CD14-positive monocyte (primary cell): Measurements from ENCODE around the gene TNFRSF1A. TPM values are rescaled to one million over a fixed set of nuclear protein-coding genes. Genes with fewer than 3 reads are reported as not detected.
A peak's percentile ranks its signal among the peaks of the same experiment; 100 is the strongest.

Experiments
- DNase-seq, 3 donors: peaks; one replicate each; pipeline ENCODE4 v3.0.0-alpha.2; 2011 to 2022
- H2AFZ ChIP-seq: 2 replicates; pipeline ENCODE4 v1.6.0; 2012; ENCODE audit warnings: mild to moderate bottlenecking, low read depth, low read length, inconsistent platforms; ENCODE audit not compliant: insufficient read depth, poor library complexity, severe bottlenecking
- H3K27ac ChIP-seq, 2 donors: 1 replicate in 1 of 2; 2 replicates in 1 of 2; pipeline ENCODE4 v1.5.1; 2012 to 2013; ENCODE audit warnings: low read length in 2 of 2, control low read depth in 1 of 2, inconsistent platforms in 1 of 2, low read depth in 1 of 2, mild to moderate bottlenecking in 1 of 2
- H3K27me3 ChIP-seq, 2 donors: one replicate each; pipeline versions ENCODE4 v1.6.0 to v1.6.1; 2011 to 2013; ENCODE audit warnings: low read length in 2 of 2; ENCODE audit not compliant: control insufficient read depth in 2 of 2, insufficient read depth in 2 of 2
- H3K36me3 ChIP-seq, 2 donors: replicated peaks in 1 of 2; 1 replicate in 1 of 2; 2 replicates in 1 of 2; pipeline versions ENCODE4 v1.5.1 to v1.6.1; 2012 to 2013; ENCODE audit warnings: low read length in 2 of 2, control low read depth in 1 of 2, inconsistent platforms in 1 of 2, mild to moderate bottlenecking in 1 of 2; ENCODE audit not compliant: insufficient read depth in 2 of 2, control insufficient read depth in 1 of 2
- H3K4me1 ChIP-seq, 2 donors: 1 replicate in 1 of 2; 2 replicates in 1 of 2; pipeline versions ENCODE4 v1.5.1 to v1.6.1; 2012 to 2013; ENCODE audit warnings: low read length in 2 of 2, control low read depth in 1 of 2, inconsistent platforms in 1 of 2, mild to moderate bottlenecking in 1 of 2, moderate library complexity in 1 of 2; ENCODE audit not compliant: insufficient read depth in 2 of 2, control insufficient read depth in 1 of 2
- H3K4me2 ChIP-seq: replicated peaks from 2 replicates; pipeline ENCODE3; 2012; ENCODE audit warnings: low read length, moderate library complexity, mild to moderate bottlenecking; ENCODE audit not compliant: poor library complexity, severe bottlenecking; ENCODE audit errors: extremely low read depth
- H3K4me3 ChIP-seq, 3 experiments: fragments of 200-600 bp in 1 of 3; sonication (generic) in 1 of 3; replicated peaks in 1 of 3; 1 replicate in 2 of 3; 2 replicates in 1 of 3; pipeline ENCODE4 v1.5.1; 2011 to 2013; ENCODE audit warnings: low read length in 3 of 3, mild to moderate bottlenecking in 3 of 3, control low read depth in 2 of 3, low read depth in 2 of 3, inconsistent platforms in 1 of 3, moderate library complexity in 1 of 3
- H3K79me2 ChIP-seq: 2 replicates; pipeline ENCODE4 v1.6.0; 2012; ENCODE audit warnings: mild to moderate bottlenecking, control low read depth, inconsistent platforms, low read length, moderate library complexity; ENCODE audit not compliant: insufficient read depth
- H3K9ac ChIP-seq: 2 replicates; pipeline ENCODE4 v1.6.0; 2017; ENCODE audit warnings: low read length, mild to moderate bottlenecking; ENCODE audit not compliant: insufficient read depth, poor library complexity, severe bottlenecking
- H3K9me3 ChIP-seq, 2 donors: replicated peaks in 1 of 2; 1 replicate in 1 of 2; 2 replicates in 1 of 2; pipeline versions ENCODE4 v1.5.1 to v1.6.1; 2012 to 2013; ENCODE audit warnings: low read length in 2 of 2, control low read depth in 1 of 2; ENCODE audit not compliant: control insufficient read depth in 1 of 2, insufficient read depth in 1 of 2
- H4K20me1 ChIP-seq: 2 replicates; pipeline ENCODE4 v1.6.0; 2012; ENCODE audit warnings: mild to moderate bottlenecking, low read length, control low read depth, moderate library complexity; ENCODE audit not compliant: insufficient read depth
- H3K27ac Mint-ChIP-seq, 7 donors: one replicate each; pipeline ENCODE4 v1.8.0; 2020; ENCODE audit warnings: mild to moderate bottlenecking in 7 of 7, mixed read lengths in 7 of 7, moderate library complexity in 6 of 7, inconsistent platforms in 2 of 7
- H3K27me3 Mint-ChIP-seq, 3 donors: one replicate each; pipeline ENCODE4 v1.8.0; 2021 to 2022; ENCODE audit warnings: low read depth in 3 of 3, mild to moderate bottlenecking in 3 of 3, mixed read lengths in 3 of 3, moderate library complexity in 3 of 3, inconsistent platforms in 1 of 3
- H3K36me3 Mint-ChIP-seq, 2 donors: one replicate each; pipeline ENCODE4 v1.8.0; 2020; ENCODE audit warnings: mixed read lengths in 2 of 2, inconsistent platforms in 1 of 2, mild to moderate bottlenecking in 1 of 2
- H3K4me1 Mint-ChIP-seq: one replicate; pipeline ENCODE4 v1.8.0; 2020; ENCODE audit warnings: mild to moderate bottlenecking, mixed read lengths
- H3K4me3 Mint-ChIP-seq, 2 donors: one replicate each; pipeline ENCODE4 v1.8.0; 2020; ENCODE audit warnings: mild to moderate bottlenecking in 2 of 2, mixed read lengths in 2 of 2, moderate library complexity in 1 of 2
- H3K9me3 Mint-ChIP-seq, 7 donors: one replicate each; pipeline ENCODE4 v1.8.0; 2020 to 2022; ENCODE audit warnings: mixed read lengths in 7 of 7, mild to moderate bottlenecking in 6 of 7, moderate library complexity in 6 of 7, inconsistent platforms in 2 of 7
- whole genome bisulfite sequencing: methylation state at CpG from one replicate; pipeline ENCODE4 v1.1.5; 2013; ENCODE audit warnings: missing lambda C conversion rate; ENCODE audit not compliant: insufficient coverage; 5-methylcytosine and 5-hydroxymethylcytosine counted together
- intact Hi-C, 2 donors: fragments of 100-400 bp; cut with micrococcal nuclease; formaldehyde crosslinking; loops; one replicate each; pipeline versions ENCODE4 v1.15.0 to v1.15.1; 2023
- polyA plus RNA-seq, 3 donors: library from polyadenylated mRNA; depleted of rRNA in 1 of 3; unstranded in 2 of 3; stranded (reverse) in 1 of 3; fragments of 300-500 nt in 2 of 3; fragments of >200 nt in 1 of 3; fragmentation: Illumina TruSeq in 2 of 3; gene quantifications; 1 replicate in 2 of 3; 2 replicates in 1 of 3; pipeline ENCODE4 v1.2.3, GENCODE V29; 2012 to 2021
- TF ChIP-seq, protein P1 (sequence below): fragments of 200-600 bp; IDR thresholded peaks from one replicate; pipeline ENCODE4 v1.8.0; 2022; ENCODE audit warnings: antibody characterized with exemption, mild to moderate bottlenecking

The TNFRSF1A gene
- polyA plus RNA-seq, 3 donors: 108 to 157 (median 152) TPM

DNA sequence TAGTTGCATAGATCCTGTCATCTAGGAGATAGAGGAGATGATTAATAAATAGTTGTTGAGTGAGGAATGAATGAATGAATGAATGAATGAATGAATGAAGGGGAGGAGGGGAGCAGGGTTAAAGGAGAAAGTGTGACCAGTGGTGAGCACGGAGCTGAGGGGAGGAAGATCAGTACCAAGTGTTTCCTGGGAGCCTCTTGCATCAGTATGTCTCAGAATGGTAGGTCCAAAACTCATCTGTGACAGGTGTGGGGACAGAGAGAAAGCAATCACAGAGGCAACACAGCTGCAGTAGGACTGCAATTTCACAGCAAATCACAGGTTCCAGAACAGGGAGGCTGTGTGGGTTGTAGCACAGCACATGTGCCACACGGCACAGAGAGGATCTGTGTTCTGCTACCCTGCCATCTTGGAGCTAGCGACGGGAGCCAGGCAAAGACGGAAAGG, 14.5 kb upstream of the TNFRSF1A start:
- Mint-ChIP-seq H3K4me3 (peak overlapping the region; percentile 32 to 34), H3K4me1 (peaks cover 84% of the 10 kb centered on the region), H3K9me3 (peaks cover 0 to 3% (median 0%) of the 10 kb centered on the region in 7 donors), H3K36me3 (no peaks in the 10 kb centered on the region), H3K27me3 (peaks cover 0 to 6% (median 0%) of the 10 kb centered on the region in 3 donors), H3K27ac (peak overlapping the region; percentile 77 to 95 (median 88))
- Histone ChIP-seq H3K27me3 (no peaks in the 10 kb centered on the region), H4K20me1 (no peaks in the 10 kb centered on the region), H2AFZ (no peak overlapping the region), H3K36me3 (no peaks in the 10 kb centered on the region), H3K79me2 (no peaks in the 10 kb centered on the region), H3K4me3 (peak overlapping the region in 1 of 3 experiments; percentile 19), H3K9ac (no peak overlapping the region), H3K4me2 (peak overlapping the region; percentile 36), H3K9me3 (no peaks in the 10 kb centered on the region), H3K27ac (peak overlapping the region in 1 of 2 donors; percentile 76), H3K4me1 (peaks cover 74 to 83% of the 10 kb centered on the region in 2 donors)
- DNase-seq: no peak
- intact Hi-C loops: loop anchor here in 1 of 2 donors (2.0 kb wide), 1 partner anchor 14 kb away; the partner anchor contains the start of gene TNFRSF1A
- TF ChIP-seq, protein P1, sequence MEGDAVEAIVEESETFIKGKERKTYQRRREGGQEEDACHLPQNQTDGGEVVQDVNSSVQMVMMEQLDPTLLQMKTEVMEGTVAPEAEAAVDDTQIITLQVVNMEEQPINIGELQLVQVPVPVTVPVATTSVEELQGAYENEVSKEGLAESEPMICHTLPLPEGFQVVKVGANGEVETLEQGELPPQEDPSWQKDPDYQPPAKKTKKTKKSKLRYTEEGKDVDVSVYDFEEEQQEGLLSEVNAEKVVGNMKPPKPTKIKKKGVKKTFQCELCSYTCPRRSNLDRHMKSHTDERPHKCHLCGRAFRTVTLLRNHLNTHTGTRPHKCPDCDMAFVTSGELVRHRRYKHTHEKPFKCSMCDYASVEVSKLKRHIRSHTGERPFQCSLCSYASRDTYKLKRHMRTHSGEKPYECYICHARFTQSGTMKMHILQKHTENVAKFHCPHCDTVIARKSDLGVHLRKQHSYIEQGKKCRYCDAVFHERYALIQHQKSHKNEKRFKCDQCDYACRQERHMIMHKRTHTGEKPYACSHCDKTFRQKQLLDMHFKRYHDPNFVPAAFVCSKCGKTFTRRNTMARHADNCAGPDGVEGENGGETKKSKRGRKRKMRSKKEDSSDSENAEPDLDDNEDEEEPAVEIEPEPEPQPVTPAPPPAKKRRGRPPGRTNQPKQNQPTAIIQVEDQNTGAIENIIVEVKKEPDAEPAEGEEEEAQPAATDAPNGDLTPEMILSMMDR: no peak
- 76% methylated on average over 5 of the region's 5 CpGs for WGBS

GRCh38 chr12:6355491-6356373, 13.9 kb upstream of the TNFRSF1A start:
- Mint-ChIP-seq H3K4me1 (peaks cover 86% of the 10 kb centered on the region), H3K9me3 (peaks cover 0 to 3% (median 0%) of the 10 kb centered on the region in 7 donors), H3K4me3 (no peak overlapping the region), H3K36me3 (no peaks in the 10 kb centered on the region), H3K27me3 (peaks cover 0 to 6% (median 0%) of the 10 kb centered on the region in 3 donors), H3K27ac (peak overlapping the region; percentile 77 to 95 (median 88))
- H3K9me3 ChIP-seq: no peaks in the 10 kb centered on the region
- WGBS: 60% methylated on average over 6 of the region's 8 CpGs
- intact Hi-C loops: loop anchor here in 1 of 2 donors (2.0 kb wide), 1 partner anchor 13 kb away; the partner anchor contains the start of gene TNFRSF1A
- no peaks in the 10 kb centered on the region for H4K20me1 ChIP-seq
- TF ChIP-seq, protein P1: no peak
- peak; percentile 89 to 92 (median 91) for DNase-seq
- H3K9ac ChIP-seq: no peak overlapping the region
- H3K36me3 ChIP-seq: no peaks in the 10 kb centered on the region
- no peak overlapping the region for H3K4me3 ChIP-seq
- peak overlapping the region in 1 of 2 donors; percentile 76 for H3K27ac ChIP-seq
- H3K79me2 ChIP-seq: no peaks in the 10 kb centered on the region
- peak overlapping the region; percentile 36 for H3K4me2 ChIP-seq
- H3K27me3 ChIP-seq: no peaks in the 10 kb centered on the region
- peaks cover 76 to 83% of the 10 kb centered on the region in 2 donors for H3K4me1 ChIP-seq
- no peak overlapping the region for H2AFZ ChIP-seq
